ENCODE data around the gene TMX1. TPM values are rescaled to one million over a fixed set of nuclear protein-coding genes. Genes with fewer than 3 reads are reported as not detected.

TMX1 gene
- total RNA-seq, 1 experiment from 2014 or later, result 46.2 TPM

- Histone ChIP-seq H3K79me2 (ENCODE audit: insufficient read depth, low read length) (no peaks in the 10 kb centered on the region), H3K27ac (ENCODE audit: low read depth, low read length) (no peak overlapping the region), H3K27me3 (ENCODE audit: insufficient read depth, low read length) (no peaks in the 10 kb centered on the region), H3K9me3 (ENCODE audit: control insufficient read depth in 1 of 2, insufficient read depth in 1 of 2, low read depth in 1 of 2, low read length in 2 of 2) (no peaks in the 10 kb centered on the region), H3K4me1 (ENCODE audit: control insufficient read depth in 1 of 2, insufficient read depth in 2 of 2, low read length in 2 of 2) (no peaks in the 10 kb centered on the region), H2AFZ (ENCODE audit: low read depth, low read length, poor library complexity, severe bottlenecking) (no peak overlapping the region), H3K9ac (ENCODE audit: low read length) (no peak overlapping the region), H3K4me2 (ENCODE audit: low read length) (no peak overlapping the region), H3K9me2 (ENCODE audit: insufficient read depth) (no peaks in the 10 kb centered on the region), H3K4me3 (replicated peaks in 1 of 2; ENCODE audit: low read depth in 1 of 2, low read length in 2 of 2) (no peak overlapping the region), H4K20me1 (ENCODE audit: insufficient read depth) (no peaks in the 10 kb centered on the region), H3K36me3 (ENCODE audit: control insufficient read depth in 1 of 2, insufficient read depth in 2 of 2, low read length in 2 of 2) (peaks cover 0 to 4% of the 10 kb centered on the region in 2 experiments; a peak in 2 of 4 replicates)
- TF ChIP-seq POLR2A (IDR thresholded peaks at IDR 0.05; ENCODE audit: borderline replicate concordance, extremely low read depth, insufficient read depth, insufficient read length), result no peak
- no peak for TF ChIP-seq ZNF274 (IDR thresholded peaks at IDR 0.05; ENCODE audit: low read depth, low read length)
- no peak for TF ChIP-seq REST (IDR thresholded peaks at IDR 0.05; ENCODE audit: low read depth)
- TF ChIP-seq ZFX (IDR thresholded peaks at IDR 0.05), result no peak
- TF ChIP-seq TCF7L2 (IDR thresholded peaks at IDR 0.05; ENCODE audit: borderline replicate concordance, extremely low read depth, insufficient read depth, insufficient read length), result no peak
- TF ChIP-seq ZBTB33 (IDR thresholded peaks at IDR 0.05; ENCODE audit: extremely low read depth, insufficient replicate concordance, low read length), result no peak
- no peak for TF ChIP-seq SP1 (IDR thresholded peaks at IDR 0.05; ENCODE audit: low read depth)
- no peak for TF ChIP-seq POLR2AphosphoS5 (IDR thresholded peaks at IDR 0.05; ENCODE audit: low read depth, low read length)
- no peak for TF ChIP-seq YY1 (IDR thresholded peaks at IDR 0.05; ENCODE audit: extremely low read depth, insufficient replicate concordance, low read depth, low read length)
- no peak for TF ChIP-seq JUND (IDR thresholded peaks at IDR 0.05)
- TF ChIP-seq ELF1 (IDR thresholded peaks at IDR 0.05; ENCODE audit: borderline replicate concordance, low read depth), result no peak
- ChIA-PET RAD21 (ENCODE audit: low non-redundant PET in 1 of 2, low total read pairs in 2 of 2, uncharacterized antibody in 2 of 2, unreplicated experiment in 2 of 2) (no interaction called here), CTCF (no interaction called here), POLR2A (no interaction called here)
- no peak for DNase-seq (ENCODE audit: low read depth, low spot score)
- no TSS peak for BruUV-seq (replicated peaks)
- intact Hi-C loops (cut with micrococcal nuclease), result no loop called here
- ATAC-seq, result no peak
These were observed 53.3 kb downstream of the TMX1 start for GRCh38 chr14:51293149-51293911.
